Endothelial cell of umbilical vein (primary cell): ENCODE measurements around the gene GNAL. TPM values are rescaled to one million over a fixed set of nuclear protein-coding genes. Genes with fewer than 3 reads are reported as not detected.

Experiments
- BruUV-seq: library from RNA; stranded (reverse); fragments of 400-500 nt; replicated peaks from 2 replicates; lab custom pipeline; 2021; lab: Mats Ljungman, UMichigan
- CTCF ChIA-PET: fragments of 300-600, 350-600 bp; sonication (Branson Sonifier 250); formaldehyde crosslinking; loops from one replicate; lab custom pipeline; 2021; ENCODE audit warnings: antibody characterized with exemption, inconsistent platforms; lab: Charles Lee
- POLR2A ChIA-PET: fragments of 300-600, 350-600 bp; sonication (Branson Sonifier 250); formaldehyde crosslinking; loops from one replicate; lab custom pipeline; 2021; ENCODE audit warnings: antibody characterized with exemption, inconsistent platforms; lab: Charles Lee
- DNase-seq: peaks from one replicate; pipeline ENCODE4 v3.0.0-alpha.2; 2011; ENCODE audit warnings: low read depth, low spot score
- FAIRE-seq: peaks from 2 replicates; lab custom pipeline; 2011; peaks lifted over from hg19 to GRCh38; lab: Jason Lieb, UNC
- H2AFZ ChIP-seq: 2 replicates; pipeline ENCODE4 v1.6.0; 2012; ENCODE audit warnings: low read depth, low read length, control low read depth, inconsistent platforms
- H3K27ac ChIP-seq: 2 replicates; pipeline ENCODE4 v1.5.1; 2011; ENCODE audit warnings: low read depth, mild to moderate bottlenecking, control low read depth, low read length, moderate library complexity; ENCODE audit not compliant: insufficient read depth
- H3K27me3 ChIP-seq, 2 experiments: 2 replicates each; pipeline versions ENCODE4 v1.6.0 to v1.6.1; 2011; ENCODE audit warnings: low read length in 2 of 2, mixed read lengths in 1 of 2; ENCODE audit not compliant: control insufficient read depth in 2 of 2, insufficient read depth in 2 of 2
- H3K36me3 ChIP-seq, 2 experiments: 2 replicates in 1 of 2; 3 replicates in 1 of 2; pipeline ENCODE4 v1.5.1; 2011; ENCODE audit warnings: low read length in 2 of 2, mild to moderate bottlenecking in 1 of 2, moderate library complexity in 1 of 2; ENCODE audit not compliant: control insufficient read depth in 2 of 2, insufficient read depth in 2 of 2; ENCODE audit errors: extremely low read depth in 1 of 2
- H3K4me1 ChIP-seq: 3 replicates; pipeline ENCODE4 v1.5.1; 2011; ENCODE audit warnings: mild to moderate bottlenecking, low read length; ENCODE audit not compliant: control insufficient read depth, insufficient read depth; ENCODE audit errors: extremely low read depth
- H3K4me2 ChIP-seq: 2 replicates; pipeline ENCODE4 v1.6.1; 2011; ENCODE audit warnings: low read length, control low read depth, mixed read lengths; ENCODE audit not compliant: insufficient read depth
- H3K4me3 ChIP-seq, 3 experiments: fragments of 200-600 bp in 1 of 3; sonication (generic), shearing (Covaris generic) in 1 of 3; replicated peaks in 1 of 3; 2 replicates each; pipeline ENCODE4 v1.5.1; 2011 to 2016; ENCODE audit warnings: control low read depth in 3 of 3, low read length in 3 of 3, mild to moderate bottlenecking in 2 of 3, inconsistent platforms in 1 of 3, low read depth in 1 of 3, moderate library complexity in 1 of 3; ENCODE audit not compliant: insufficient read depth in 1 of 3
- H3K79me2 ChIP-seq: 2 replicates; pipeline ENCODE4 v1.6.0; 2012; ENCODE audit warnings: low read length, inconsistent platforms; ENCODE audit not compliant: control insufficient read depth, insufficient read depth
- H3K9ac ChIP-seq: replicated peaks from 2 replicates; pipeline ENCODE3; 2011; ENCODE audit warnings: low read length, control low read depth; ENCODE audit not compliant: insufficient read depth; ENCODE audit errors: extremely low read depth
- H3K9me1 ChIP-seq: replicated peaks from 3 replicates; pipeline ENCODE4 v1.6.0; 2011; ENCODE audit warnings: mild to moderate bottlenecking, low read length; ENCODE audit not compliant: control insufficient read depth, insufficient read depth; ENCODE audit errors: extremely low read depth
- H3K9me3 ChIP-seq: replicated peaks from 2 replicates; pipeline ENCODE4 v1.5.1; 2012; ENCODE audit warnings: low read length, inconsistent platforms; ENCODE audit not compliant: control insufficient read depth, insufficient read depth
- H4K20me1 ChIP-seq: replicated peaks from 2 replicates; pipeline ENCODE3; 2011; ENCODE audit warnings: mild to moderate bottlenecking, low read length; ENCODE audit not compliant: control insufficient read depth, insufficient read depth; ENCODE audit errors: extremely low read depth
- FOS ChIP-seq: IDR thresholded peaks from 2 replicates; pipeline ENCODE4 v1.6.1; 2011; ENCODE audit warnings: mild to moderate bottlenecking, low read length, moderate library complexity, borderline replicate concordance; ENCODE audit not compliant: insufficient read depth
- GATA2 ChIP-seq: IDR thresholded peaks from 2 replicates; pipeline ENCODE4 v1.7.0; 2011; ENCODE audit warnings: low read depth, mild to moderate bottlenecking, moderate library complexity, mixed read lengths, low read length; ENCODE audit not compliant: insufficient read length, insufficient read depth
- JUN ChIP-seq: IDR thresholded peaks from 2 replicates; pipeline ENCODE4 v1.6.1; 2011; ENCODE audit warnings: borderline replicate concordance, low read depth; ENCODE audit not compliant: insufficient read length, insufficient read depth
- MYC ChIP-seq: IDR thresholded peaks from one replicate; pipeline ENCODE4 v1.6.1; 2011; ENCODE audit warnings: mild to moderate bottlenecking, low read depth, low read length
- POLR2A ChIP-seq: IDR thresholded peaks from 2 replicates; pipeline ENCODE4 v1.6.1; 2012; ENCODE audit warnings: low read depth, mild to moderate bottlenecking, control low read depth, low read length
- POLR2AphosphoS5 ChIP-seq: IDR thresholded peaks from 2 replicates; pipeline ENCODE4 v1.6.1; 2012; ENCODE audit warnings: low read depth, mild to moderate bottlenecking, control low read depth, low read length, moderate library complexity; ENCODE audit not compliant: insufficient read depth
- dilution Hi-C: fragments of 300-500 bp; cut with MboI; formaldehyde crosslinking; loops from one replicate; pipeline ENCODE4 v1.15.0; 2019; ENCODE audit warnings: low sequenced_read_pairs; ENCODE audit not compliant: extremely low pct_ligation_motif_present
- intact Hi-C: fragments of 100-400 bp; cut with micrococcal nuclease; formaldehyde crosslinking; loops from one replicate; pipeline ENCODE4 v1.10.0; 2022
- polyA plus RNA-seq, 4 experiments: library from polyadenylated mRNA; depleted of rRNA in 3 of 4; stranded (reverse) in 3 of 4; unstranded in 1 of 4; fragments of >200 nt; gene quantifications; 2 replicates each; pipeline versions ENCODE4 v1.2.1 to v1.2.3, GENCODE V29; 2011 to 2012; ENCODE audit warnings: missing spikeins in 1 of 4
- total RNA-seq: library from RNA; stranded (reverse); gene quantifications from 2 replicates; pipeline ENCODE4 v1.2.3, GENCODE V29; 2021
- TF ChIP-seq, protein P1 (sequence below): IDR thresholded peaks from 2 replicates; pipeline ENCODE4 v1.6.1; 2011; ENCODE audit not compliant: insufficient read depth, insufficient read length
- TF ChIP-seq, protein P2 (sequence below), 2 donors: IDR thresholded peaks; 1 replicate in 1 of 2; 2 replicates in 1 of 2; pipeline ENCODE4 v1.5.1; 2011; ENCODE audit warnings: low read length in 2 of 2, mild to moderate bottlenecking in 2 of 2, moderate library complexity in 2 of 2, control low read depth in 1 of 2, inconsistent platforms in 1 of 2, low read depth in 1 of 2; ENCODE audit not compliant: insufficient read depth in 1 of 2; ENCODE audit errors: extremely low read depth in 1 of 2

Gene GNAL
- total and polyA plus RNA-seq, 2 donors (not counting 3 experiments of a cell fraction or from before 2014, with no cell fraction given) = 0.07 to 0.73 TPM

DNA sequence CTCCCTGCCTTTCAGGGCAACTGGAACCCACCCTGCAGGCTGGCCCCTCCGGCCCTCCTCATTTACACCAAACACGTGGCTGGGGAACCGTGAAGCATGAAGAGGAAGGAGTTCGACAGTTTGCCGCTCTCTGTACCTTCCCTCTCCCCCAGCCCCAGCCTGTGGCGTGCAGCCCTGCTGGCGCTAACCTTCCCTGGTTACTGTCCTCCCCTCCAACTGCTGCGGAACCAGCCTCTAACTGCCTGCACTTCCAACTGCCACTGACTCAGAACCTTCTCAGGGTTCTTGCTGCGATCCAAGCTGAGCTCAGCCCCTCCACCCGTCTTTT lies 19.2 kb upstream of the GNAL start:
- POLR2A ChIA-PET = no interaction called here
- BruUV-seq = no TSS peak
- no peak overlapping the region for H2AFZ ChIP-seq

More for the DNA sequence above, 19.2 kb upstream of the GNAL start:
- DNase-seq = no peak
- intact Hi-C loops (no loop called here), dilution Hi-C loops (no loop called here)
- CTCF ChIA-PET = interaction anchor here (1.0 kb wide), 1 partner anchor 14 kb away, joined by 3 read pairs; no protein-coding TSS in a partner anchor
- no peaks in the 10 kb centered on the region for H3K9me1 ChIP-seq
- no peaks in the 10 kb centered on the region for H4K20me1 ChIP-seq
- no peaks in the 10 kb centered on the region for H3K4me1 ChIP-seq
- no peak overlapping the region for H3K4me2 ChIP-seq
- TF ChIP-seq, protein P1, sequence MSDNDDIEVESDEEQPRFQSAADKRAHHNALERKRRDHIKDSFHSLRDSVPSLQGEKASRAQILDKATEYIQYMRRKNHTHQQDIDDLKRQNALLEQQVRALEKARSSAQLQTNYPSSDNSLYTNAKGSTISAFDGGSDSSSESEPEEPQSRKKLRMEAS = no peak
- no peak for TF ChIP-seq FOS
- no peak for TF ChIP-seq GATA2
- TF ChIP-seq JUN = no peak
- no peak for TF ChIP-seq MYC
- no peak for TF ChIP-seq POLR2A
- no peak for TF ChIP-seq POLR2AphosphoS5
- TF ChIP-seq, protein P2, sequence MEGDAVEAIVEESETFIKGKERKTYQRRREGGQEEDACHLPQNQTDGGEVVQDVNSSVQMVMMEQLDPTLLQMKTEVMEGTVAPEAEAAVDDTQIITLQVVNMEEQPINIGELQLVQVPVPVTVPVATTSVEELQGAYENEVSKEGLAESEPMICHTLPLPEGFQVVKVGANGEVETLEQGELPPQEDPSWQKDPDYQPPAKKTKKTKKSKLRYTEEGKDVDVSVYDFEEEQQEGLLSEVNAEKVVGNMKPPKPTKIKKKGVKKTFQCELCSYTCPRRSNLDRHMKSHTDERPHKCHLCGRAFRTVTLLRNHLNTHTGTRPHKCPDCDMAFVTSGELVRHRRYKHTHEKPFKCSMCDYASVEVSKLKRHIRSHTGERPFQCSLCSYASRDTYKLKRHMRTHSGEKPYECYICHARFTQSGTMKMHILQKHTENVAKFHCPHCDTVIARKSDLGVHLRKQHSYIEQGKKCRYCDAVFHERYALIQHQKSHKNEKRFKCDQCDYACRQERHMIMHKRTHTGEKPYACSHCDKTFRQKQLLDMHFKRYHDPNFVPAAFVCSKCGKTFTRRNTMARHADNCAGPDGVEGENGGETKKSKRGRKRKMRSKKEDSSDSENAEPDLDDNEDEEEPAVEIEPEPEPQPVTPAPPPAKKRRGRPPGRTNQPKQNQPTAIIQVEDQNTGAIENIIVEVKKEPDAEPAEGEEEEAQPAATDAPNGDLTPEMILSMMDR (IDR thresholded peaks at IDR 0.05; ENCODE audit: extremely low read depth in 1 of 2, insufficient read depth in 1 of 2, low read depth in 1 of 2, low read length in 2 of 2) = no peak
- H3K36me3 ChIP-seq = no peaks in the 10 kb centered on the region
- H3K79me2 ChIP-seq = no peaks in the 10 kb centered on the region
- H3K9ac ChIP-seq = no peak overlapping the region
- no peak overlapping the region for H3K4me3 ChIP-seq
- FAIRE-seq = no peak
- H3K27me3 ChIP-seq = no peaks in the 10 kb centered on the region
- no peak overlapping the region for H3K27ac ChIP-seq
- H3K9me3 ChIP-seq = no peaks in the 10 kb centered on the region
